Measurements from ENCODE around the gene CXCL13.
"Not testable (repeated sequence)": the region's sequence is repeated elsewhere in the genome, so short reads cannot be mapped to it uniquely, and the experiment has no call there.

GRCh38 chr4:77644069-77644468 lies 38.4 kb downstream of the CXCL13 start:
- TF ChIP-seq CTCF (conservative IDR thresholded peaks at IDR 0.05); EZH2 (IDR thresholded peaks at IDR 0.05; ENCODE audit: low read depth): not testable (repeated sequence)

Data from PC-9 (cell line).